GM18526 (cell line): ENCODE data around the gene CORO2A.

Experiments used
- POLR2A ChIP-seq: IDR thresholded peaks from 3 replicates; pipeline ENCODE4 v1.6.1; 2011; ENCODE audit not compliant: insufficient read length; ENCODE audit errors: extremely low read depth

The CORO2A gene

DNA sequence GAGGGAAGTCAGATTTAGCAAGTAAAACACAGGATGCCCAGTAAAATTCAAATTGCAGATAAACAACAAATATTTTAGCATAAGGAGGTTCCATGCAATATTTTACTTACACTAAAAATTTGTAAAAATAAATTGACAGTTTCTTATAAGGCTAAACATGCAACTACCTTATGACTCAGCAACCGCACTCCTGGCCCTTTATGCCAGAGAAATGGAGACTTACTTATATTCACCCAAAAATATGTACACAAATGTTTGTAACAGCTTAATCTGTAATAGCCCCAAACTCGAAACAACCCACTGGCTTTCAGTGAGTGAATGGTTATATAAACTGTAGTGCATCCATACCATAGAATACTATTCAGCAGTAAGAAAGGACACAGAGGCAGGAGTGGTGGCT is 44.9 kb downstream of the CORO2A start:
- no peak for TF ChIP-seq POLR2A

DNA sequence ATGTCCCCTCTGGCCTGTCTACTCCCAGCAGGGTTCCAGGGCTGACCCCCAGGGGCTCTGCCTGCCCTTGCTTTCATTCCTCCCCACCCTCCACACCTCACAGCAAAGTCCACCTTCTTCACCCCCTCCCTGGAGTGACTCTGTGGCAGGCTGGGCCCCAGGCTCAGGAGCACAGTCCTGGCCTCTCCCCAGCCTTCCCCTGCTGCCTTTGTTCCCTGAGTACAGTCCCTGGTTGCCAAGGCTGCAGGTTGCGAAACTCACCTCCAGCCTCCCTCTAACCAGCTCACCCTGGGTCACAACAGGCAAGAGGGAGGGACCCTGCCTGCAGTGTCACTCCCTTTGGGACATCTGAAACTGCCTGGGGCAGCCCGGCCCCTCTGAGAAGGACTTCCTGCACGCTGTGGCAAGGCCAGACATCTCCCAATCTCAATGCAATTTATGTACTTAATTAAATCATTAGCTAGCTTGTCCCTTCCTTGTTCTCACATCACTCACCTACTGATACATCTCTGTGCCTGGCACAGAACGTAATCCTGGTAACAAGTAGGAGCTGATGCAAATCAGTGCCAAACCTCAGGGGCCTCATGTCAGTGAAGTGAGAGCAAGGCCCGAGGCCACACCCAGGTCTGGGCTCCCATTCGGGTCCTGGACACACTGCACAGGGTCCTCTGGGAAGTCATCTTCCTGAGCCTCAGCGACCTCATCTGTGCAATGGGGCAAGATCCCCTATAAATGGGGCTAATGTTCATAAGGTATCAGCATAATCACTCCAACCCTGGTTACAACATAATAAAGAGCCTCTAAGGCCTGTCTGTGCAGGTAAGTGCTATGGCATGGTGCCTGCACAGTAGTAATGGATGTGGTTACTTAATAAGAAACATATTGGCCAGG is 46.1 kb downstream of the CORO2A start:
- TF ChIP-seq POLR2A: no peak

DNA sequence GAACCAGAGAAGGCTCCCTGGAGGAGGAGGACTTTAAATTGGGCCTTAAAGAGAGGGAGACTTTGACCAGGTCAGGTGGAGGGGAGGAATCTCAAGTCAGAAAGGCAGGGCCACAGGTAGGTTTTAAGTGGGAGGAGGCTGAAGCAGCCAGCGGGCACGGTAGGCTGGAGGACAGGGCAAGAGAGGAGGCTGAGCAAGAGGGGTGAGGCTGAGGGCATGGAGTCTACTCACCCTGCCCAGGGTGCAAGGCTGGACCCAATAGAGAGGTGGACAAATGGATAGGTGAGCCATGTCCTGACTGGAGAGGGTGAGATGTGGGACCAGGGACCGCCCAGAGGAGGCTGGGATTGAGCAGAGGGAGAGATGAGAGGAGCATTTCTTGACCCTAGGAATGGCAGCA is 47.8 kb downstream of the CORO2A start:
- TF ChIP-seq POLR2A: no peak

DNA sequence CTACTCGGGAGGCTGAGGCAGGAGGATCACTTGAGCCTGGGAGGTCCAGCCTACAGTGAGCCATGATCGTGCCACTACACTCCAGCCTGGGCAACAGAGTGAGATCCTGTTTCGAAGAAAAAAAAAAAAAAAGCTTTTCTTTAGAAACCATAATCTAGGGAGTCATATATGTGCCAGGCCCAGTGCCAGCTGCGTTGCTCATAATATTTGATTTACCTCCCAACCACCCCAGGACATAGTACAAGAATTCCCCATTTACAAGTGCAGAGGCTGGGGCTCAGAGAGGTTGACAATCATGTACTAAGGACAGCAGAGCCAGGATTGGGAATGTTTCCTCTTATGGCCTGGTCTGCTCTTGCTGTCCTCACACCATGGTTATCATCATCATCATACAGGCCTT is 48.4 kb downstream of the CORO2A start:
- TF ChIP-seq POLR2A: no peak

DNA sequence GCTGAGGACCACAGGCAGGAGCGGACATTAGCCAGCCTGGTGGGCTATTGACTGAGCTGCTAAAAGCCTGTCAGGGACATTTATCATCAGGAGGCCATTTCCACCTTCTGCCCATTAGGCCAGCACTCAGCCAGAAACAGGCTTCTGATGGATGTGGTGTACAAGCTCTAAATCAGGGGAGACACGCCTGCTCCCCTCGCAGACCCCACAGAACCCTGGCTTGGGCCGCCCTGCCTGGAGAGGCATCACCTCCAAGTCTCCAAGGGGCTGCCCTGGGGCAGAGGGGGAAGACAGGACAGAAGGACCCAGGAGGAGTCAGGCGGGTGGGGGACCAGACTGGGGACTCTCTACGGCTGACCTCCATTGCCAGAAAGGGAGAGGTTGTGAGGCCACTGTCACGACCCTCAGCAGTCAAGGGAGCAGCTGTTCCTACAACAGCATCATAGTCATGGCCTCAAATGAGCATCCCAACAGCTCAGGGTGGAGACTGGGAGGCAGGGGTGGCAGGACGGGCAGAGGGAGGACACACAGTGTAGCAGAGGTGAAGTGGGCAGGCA is 49.4 kb downstream of the CORO2A start:
- no peak for TF ChIP-seq POLR2A

DNA sequence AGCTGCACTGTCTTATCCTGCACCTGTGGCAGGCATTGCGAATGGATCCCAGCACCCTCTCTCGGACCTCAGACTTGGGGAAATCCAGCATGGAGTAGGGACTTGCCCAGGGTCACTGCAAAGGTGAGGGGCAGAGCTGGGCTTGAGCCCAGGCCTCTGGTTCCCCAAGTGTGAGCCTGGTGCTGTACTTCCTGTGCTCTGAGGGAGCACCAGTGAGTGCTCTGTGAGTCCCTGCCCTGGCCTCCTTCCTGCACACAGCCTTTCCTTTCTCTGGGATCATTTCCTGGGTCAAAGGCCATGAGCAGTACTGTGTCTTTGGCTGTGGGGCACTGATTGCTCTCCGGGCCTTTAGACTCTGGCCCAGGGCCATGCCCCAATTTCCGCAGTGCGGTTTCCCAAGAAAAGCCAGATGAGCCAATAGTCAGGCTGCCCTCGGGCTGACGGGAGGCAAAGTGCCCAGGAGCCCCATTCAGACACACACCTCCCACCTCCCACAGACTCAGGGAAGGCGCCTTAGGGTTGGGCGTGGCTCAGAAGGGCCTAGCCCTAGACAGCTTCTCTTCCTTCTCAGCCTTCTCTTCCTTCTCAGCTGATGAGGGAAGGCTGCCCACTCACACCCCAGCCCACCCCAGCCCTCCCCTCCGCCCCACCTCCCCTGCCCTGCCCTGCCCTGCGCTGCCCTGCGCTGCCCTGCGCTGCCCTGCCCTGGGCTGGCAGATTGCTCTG is 50.1 kb downstream of the CORO2A start:
- TF ChIP-seq POLR2A: no peak

DNA sequence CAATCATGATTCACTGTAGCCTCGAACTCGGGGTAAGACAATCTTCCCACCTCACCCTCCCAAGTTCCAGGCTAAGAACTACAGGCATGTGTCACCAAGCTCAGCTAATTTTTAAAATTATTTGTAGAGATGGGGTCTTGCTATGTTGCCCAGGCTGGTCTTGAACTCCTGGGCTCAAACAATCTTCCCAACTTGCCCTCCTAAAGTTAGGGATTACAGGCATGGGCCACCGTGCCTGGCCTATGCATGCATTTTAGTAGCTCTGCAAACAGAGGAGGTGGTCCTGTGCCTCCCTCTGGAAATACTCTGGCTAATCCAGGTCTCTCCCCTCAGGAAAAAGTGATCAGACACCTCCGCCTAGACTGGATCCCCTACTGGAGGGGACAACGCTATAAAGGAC is 51.9 kb downstream of the CORO2A start:
- no peak for TF ChIP-seq POLR2A

DNA sequence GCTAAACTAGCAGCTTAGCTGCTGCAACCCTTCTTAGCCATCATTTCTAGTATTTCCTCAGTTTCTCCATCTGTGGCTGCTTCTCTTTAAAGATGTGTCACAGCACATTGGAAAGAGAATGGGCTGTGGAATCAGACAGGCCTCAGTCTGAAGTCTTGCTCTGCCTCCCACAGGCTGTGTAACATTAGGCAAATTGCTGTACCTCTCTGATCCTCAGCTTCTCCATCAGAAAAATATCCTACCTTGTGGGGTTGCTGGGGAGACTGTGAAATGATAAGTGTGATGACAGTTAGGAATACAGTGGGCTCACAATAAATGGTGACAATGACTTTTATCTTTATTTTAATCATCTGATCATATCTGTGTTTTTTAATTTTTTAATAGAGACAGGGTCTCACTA is 55.9 kb downstream of the CORO2A start:
- TF ChIP-seq POLR2A: no peak

DNA sequence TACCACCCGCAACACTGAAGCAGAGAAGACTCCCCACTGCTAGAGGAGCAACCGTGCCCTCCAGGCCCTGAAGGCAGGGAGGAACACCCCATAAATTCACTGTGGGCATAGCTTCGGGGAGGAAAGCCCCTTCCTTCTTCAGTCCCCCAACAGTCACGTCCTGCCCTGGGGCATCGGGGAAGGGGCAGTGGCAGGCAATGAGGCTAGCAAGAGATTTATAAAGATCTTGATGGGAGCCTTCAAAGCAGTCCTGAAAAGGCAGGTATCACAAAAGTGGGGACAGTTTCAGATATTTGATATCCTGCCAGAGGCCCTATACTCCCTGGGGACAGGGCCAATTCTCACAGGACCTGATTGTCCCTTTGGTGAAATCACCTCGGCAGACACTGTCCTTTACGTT is 56.5 kb downstream of the CORO2A start:
- TF ChIP-seq POLR2A: no peak

DNA sequence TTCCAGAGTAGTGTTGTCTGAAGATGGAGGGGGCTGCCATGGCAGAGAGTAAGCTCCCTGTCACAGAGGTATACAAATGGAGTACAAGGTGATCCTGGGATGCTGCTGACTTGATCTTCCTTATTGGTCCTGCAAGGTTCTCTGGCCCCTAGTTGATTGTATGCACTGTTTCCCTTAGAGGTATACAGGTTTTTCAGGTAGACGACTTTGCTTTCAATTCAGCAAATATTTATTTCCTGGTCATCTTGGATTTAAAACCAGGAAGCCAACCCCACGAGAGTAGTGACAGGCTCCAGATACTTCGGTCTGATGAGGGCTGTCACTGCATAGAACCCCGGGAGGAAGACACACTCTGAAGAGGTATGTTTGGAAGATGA is 56.9 kb downstream of the CORO2A start:
- no peak for TF ChIP-seq POLR2A

DNA sequence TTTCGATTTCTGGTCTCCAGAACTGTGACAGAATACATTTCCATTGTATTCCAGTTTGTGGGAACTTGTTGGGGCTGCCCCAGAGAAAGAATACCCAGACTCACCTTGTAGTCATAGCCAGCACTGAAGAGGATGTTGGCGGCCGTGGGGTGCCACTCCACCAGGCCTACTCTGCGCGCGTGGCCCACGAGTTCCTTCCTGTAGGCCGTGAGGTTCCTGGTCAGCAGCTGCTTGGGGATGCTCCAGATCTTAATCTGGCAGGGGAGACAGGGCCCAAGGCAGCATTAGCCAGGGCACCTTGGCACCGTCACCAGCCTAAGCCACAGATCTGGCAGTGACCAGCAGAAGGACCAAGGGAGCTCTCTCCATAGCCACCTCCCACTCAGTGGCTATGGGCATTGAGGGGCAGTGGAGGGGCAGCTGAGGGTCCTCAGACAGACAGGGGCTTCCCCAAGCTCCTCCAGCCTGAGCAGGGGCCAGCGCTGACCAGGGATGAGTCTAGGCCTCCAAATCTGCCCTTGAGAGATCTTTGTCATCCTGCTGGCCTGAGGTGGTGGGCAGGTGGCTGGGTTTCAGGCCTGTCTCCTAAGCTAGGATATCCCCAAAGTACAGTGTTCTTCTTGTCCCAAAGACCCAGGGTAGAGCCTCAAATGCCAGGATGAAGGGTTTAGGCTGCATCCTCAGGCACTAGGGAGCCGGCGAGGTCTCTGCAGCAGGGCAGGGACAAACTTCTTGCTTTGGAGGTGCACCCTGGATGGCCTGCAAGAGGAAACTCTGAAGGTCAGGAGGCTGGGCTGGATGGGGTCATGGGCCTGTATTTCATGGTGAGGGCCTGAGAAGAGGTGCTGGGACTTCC is 57.5 kb downstream of the CORO2A start:
- TF ChIP-seq POLR2A: no peak

DNA sequence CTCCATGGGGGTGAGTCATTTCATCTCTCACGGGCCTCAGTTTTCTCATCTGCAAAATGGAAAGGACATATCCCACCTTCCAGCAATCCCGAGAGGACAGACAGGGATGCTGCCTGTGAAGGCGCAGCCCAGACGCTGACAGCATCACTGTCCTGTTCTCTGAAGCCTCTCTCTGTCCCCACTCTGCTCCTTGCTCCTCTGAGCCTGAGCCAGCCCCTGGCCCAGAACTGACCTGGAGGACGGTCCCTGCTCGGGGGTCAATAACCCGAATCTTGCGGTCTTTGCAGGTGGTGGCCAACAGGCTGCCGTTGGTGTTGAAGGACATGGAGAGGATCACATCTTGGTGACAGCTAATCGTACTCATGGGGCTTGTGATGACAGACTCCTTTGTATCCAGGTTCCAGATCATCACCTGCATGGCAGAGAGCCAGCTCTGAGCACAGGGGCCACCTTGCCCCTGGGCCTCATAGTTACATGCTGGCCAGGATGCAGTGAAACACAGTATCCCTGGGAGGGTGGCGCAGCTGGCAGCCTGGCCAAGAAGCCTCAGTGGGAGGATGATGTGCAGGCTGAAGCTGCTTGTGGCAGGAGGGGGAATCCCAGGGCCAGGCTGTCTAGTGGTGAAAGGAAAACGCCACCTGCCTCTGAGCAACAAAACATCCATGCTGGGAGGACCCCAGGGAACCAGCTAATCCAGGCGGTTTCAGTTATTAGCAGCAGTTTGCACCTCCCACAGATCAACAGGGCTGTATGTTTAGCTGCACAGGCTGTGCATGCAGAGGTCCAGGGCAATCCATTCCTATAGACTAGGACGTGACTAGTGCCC is 59.4 kb downstream of the CORO2A start:
- TF ChIP-seq POLR2A: no peak

DNA sequence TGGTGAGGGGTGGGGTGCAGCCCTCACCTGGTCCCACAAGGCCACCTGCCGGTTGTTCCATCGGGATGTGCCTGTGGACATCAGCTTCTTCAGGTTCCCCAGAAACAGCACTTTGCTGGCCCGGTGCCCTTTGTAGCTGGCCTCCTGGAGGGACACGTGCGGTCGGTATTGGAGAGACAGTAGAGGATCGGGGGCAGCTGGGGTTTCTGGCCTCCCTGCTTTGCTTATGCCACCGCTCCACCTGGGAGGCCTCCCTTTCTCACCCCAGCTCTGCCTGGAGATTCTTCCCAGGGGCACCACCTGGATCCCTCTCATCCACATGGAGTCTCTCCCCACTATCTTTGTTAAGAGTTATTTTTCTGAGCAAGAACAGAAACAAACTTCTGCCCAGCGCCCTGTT is 60.3 kb downstream of the CORO2A start:
- no peak for TF ChIP-seq POLR2A

DNA sequence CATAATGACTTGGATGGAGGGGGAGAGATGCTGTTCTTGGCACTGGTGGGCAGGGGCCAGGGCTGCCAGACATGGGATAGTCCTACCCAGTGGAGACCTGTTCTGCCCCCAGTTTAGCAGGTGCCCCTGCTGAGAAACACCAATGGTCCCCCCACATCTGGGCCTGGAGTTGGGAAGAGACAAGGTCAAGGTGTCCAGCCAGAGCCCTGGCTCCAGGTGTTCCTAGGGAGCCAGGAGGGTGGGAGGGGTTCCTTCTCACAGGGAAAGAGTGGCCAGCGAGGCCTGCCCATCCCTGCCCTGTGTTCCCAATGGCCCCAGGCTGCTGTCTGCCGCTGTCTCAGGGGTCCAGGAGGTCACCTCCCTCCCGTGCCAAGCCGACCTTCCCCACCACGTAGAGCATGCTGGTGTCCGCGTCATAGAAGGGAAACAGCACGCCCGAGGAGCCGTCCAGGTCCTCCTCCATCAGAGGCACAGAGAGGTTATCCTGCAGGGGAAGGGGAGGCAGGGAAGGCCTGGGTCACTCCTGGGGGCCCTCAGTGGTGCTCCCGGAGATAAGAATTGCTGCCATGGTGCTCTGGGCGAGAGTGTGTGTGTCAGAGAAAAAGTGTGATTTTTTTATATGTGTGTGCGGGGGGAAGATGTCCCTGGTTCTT is 61.7 kb downstream of the CORO2A start:
- no peak for TF ChIP-seq POLR2A
